Astrocyte of the cerebellum (primary cell): Measurements from ENCODE around the gene KIF17.

Experiments used
- DNase-seq: peaks from one replicate; pipeline ENCODE4 v3.0.0-alpha.2; 2011; ENCODE audit warnings: low read depth
- H3K4me3 ChIP-seq: 2 replicates; pipeline ENCODE4 v1.5.1; 2011; ENCODE audit warnings: mild to moderate bottlenecking, low read depth, low read length, moderate library complexity
- CTCF ChIP-seq: IDR thresholded peaks from 2 replicates; pipeline ENCODE4 v1.5.1; 2012; ENCODE audit warnings: low read length, low read depth, moderate library complexity, mild to moderate bottlenecking; ENCODE audit errors: missing control alignments
- in situ Hi-C: cut with HindIII; loops from 2 replicates; pipeline ENCODE4 v1.10.0; 2017; ENCODE audit warnings: low sequenced_read_pairs

KIF17 gene

GRCh38 chr1:20742671-20743070, 24.9 kb upstream of the KIF17 start:
- H3K4me3 ChIP-seq, result no peak overlapping the region
- TF ChIP-seq CTCF, result no peak
- in situ Hi-C loops, result no loop called here
- no peak for DNase-seq

GRCh38 chr1:20740781-20741180, 23.0 kb upstream of the KIF17 start:
- no peak overlapping the region for H3K4me3 ChIP-seq
- no peak for TF ChIP-seq CTCF
- DNase-seq, result no peak
- in situ Hi-C loops, result no loop called here

GRCh38 chr1:20739225-20739624, 21.4 kb upstream of the KIF17 start:
- no peak overlapping the region for H3K4me3 ChIP-seq
- no peak for TF ChIP-seq CTCF
- in situ Hi-C loops, result loop anchor here (5.0 kb wide), 1 partner anchor 38 kb away; no protein-coding TSS in a partner anchor
- DNase-seq, result no peak

- in situ Hi-C loops, result loop anchor here (5.0 kb wide), 1 partner anchor 42 kb away; no protein-coding TSS in a partner anchor
- H3K4me3 ChIP-seq, result no peak overlapping the region
- TF ChIP-seq CTCF, result no peak
- DNase-seq, result no peak
These were observed 17.8 kb upstream of the KIF17 start for GRCh38 chr1:20735581-20736111.

GRCh38 chr1:20733360-20733975, 15.7 kb upstream of the KIF17 start:
- in situ Hi-C loops, result no loop called here
- no peak for DNase-seq
- TF ChIP-seq CTCF, result no peak
- H3K4me3 ChIP-seq, result no peak overlapping the region

- in situ Hi-C loops, result no loop called here
- peak; percentile 44 for TF ChIP-seq CTCF
- peak; percentile 92 for DNase-seq
- H3K4me3 ChIP-seq, result peak within 1 kb of the TSS; percentile 44
These were observed 15.0 kb upstream of the KIF17 start, which contains the start of gene SH2D5 for GRCh38 chr1:20732588-20733359. Gene SH2D5, minus strand, starts transcription at chr1:20732703. Its CDS starts 4,659 bp downstream, at chr1:20728044.
